Thyroid gland (tissue), 4 donors: ENCODE results near the gene SNCA.

ENCODE experiments used
- CTCF ChIP-seq, 6 experiments: fragments of 200-600 bp in 3 of 6; fragments of 450-650 bp in 3 of 6; sonication (generic) in 3 of 6; IDR thresholded peaks; one replicate each; pipeline ENCODE4 v1.5.1; 2016 to 2019; ENCODE audit warnings: antibody characterized with exemption in 6 of 6, mild to moderate bottlenecking in 2 of 6, inconsistent platforms in 1 of 6, moderate library complexity in 1 of 6
- POLR2A ChIP-seq, 2 donors: fragments of 450-650 bp; IDR thresholded peaks; one replicate each; pipeline ENCODE4 v1.6.1; 2017; ENCODE audit warnings: antibody characterized with exemption in 2 of 2, mild to moderate bottlenecking in 2 of 2, moderate library complexity in 1 of 2

GRCh38 chr4:89755220-89755619 is 81.7 kb downstream of the SNCA start:
- TF ChIP-seq CTCF (IDR thresholded peaks at IDR 0.05) (no peak), POLR2A (IDR thresholded peaks at IDR 0.05) (no peak)
